SK-N-SH treated with all-trans-retinoic acid at 6 μM for 48 hours (cell line): ENCODE data around the gene SFXN2.

Experiments
- ATAC-seq: fragments of 200-7000 bp; cut with Tn5 transposase; 3 replicates; pipeline ENCODE4 v1.9.1; 2020; ENCODE audit warnings: mild to moderate bottlenecking, moderate library complexity
- ARNTL ChIP-seq: fragments of 450-650 bp; formaldehyde crosslinking; IDR thresholded peaks from 2 replicates; pipeline ENCODE4 v1.5.0; 2020; ENCODE audit warnings: low read depth, mild to moderate bottlenecking, moderate library complexity, borderline replicate concordance
- BACH2 ChIP-seq: fragments of 250-450 bp; sonication (Bioruptor Pico); IDR thresholded peaks from 2 replicates; pipeline ENCODE4 v1.9.0; 2021; ENCODE audit warnings: mild to moderate bottlenecking, borderline replicate concordance
- CREB5 ChIP-seq: fragments of 250-450 bp; sonication (Bioruptor Pico); IDR thresholded peaks from 2 replicates; pipeline ENCODE4 v1.5.1; 2020; ENCODE audit warnings: low read depth, mild to moderate bottlenecking, moderate library complexity
- CSDC2 ChIP-seq: fragments of 250-450 bp; sonication (Bioruptor Pico); IDR thresholded peaks from 2 replicates; pipeline ENCODE4 v1.5.0; 2020; ENCODE audit warnings: mild to moderate bottlenecking, moderate library complexity
- CSRNP3 ChIP-seq: fragments of 250-450 bp; sonication (Bioruptor Pico); IDR thresholded peaks from 2 replicates; pipeline ENCODE4 v1.5.1; 2021; ENCODE audit warnings: mild to moderate bottlenecking, moderate library complexity
- GLIS3 ChIP-seq: fragments of 250-450 bp; sonication (Bioruptor Pico); IDR thresholded peaks from 2 replicates; pipeline ENCODE4 v1.5.0; 2020; ENCODE audit warnings: mild to moderate bottlenecking, moderate library complexity
- ISL1 ChIP-seq: fragments of 250-450 bp; sonication (Bioruptor Pico); IDR thresholded peaks from 2 replicates; pipeline ENCODE4 v2.1.2; 2022; ENCODE audit warnings: mild to moderate bottlenecking, moderate library complexity
- OSR1 ChIP-seq: fragments of 250-450 bp; sonication (Bioruptor Pico); IDR thresholded peaks from 2 replicates; pipeline ENCODE4 v1.8.0; 2022; ENCODE audit warnings: moderate library complexity, mild to moderate bottlenecking, inconsistent platforms
- PATZ1 ChIP-seq: fragments of 250-450 bp; sonication (Bioruptor Pico); IDR thresholded peaks from 2 replicates; pipeline ENCODE4 v1.8.0; 2020; ENCODE audit warnings: mild to moderate bottlenecking, moderate library complexity, borderline replicate concordance
- POU6F1 ChIP-seq: fragments of 250-450 bp; sonication (Bioruptor Pico); IDR thresholded peaks from 2 replicates; pipeline ENCODE4 v1.8.0; 2021; ENCODE audit warnings: low read depth, mild to moderate bottlenecking, moderate library complexity, borderline replicate concordance
- PPARA ChIP-seq: fragments of 250-450 bp; sonication (Bioruptor Pico); IDR thresholded peaks from 2 replicates; pipeline ENCODE4 v1.5.0; 2020; ENCODE audit warnings: mild to moderate bottlenecking, borderline replicate concordance
- RARB ChIP-seq: fragments of 250-450 bp; sonication (Bioruptor Pico); IDR thresholded peaks from 2 replicates; pipeline ENCODE4 v1.8.0; 2021; ENCODE audit warnings: mild to moderate bottlenecking, moderate library complexity
- SNAI2 ChIP-seq: fragments of 250-450 bp; sonication (Bioruptor Pico); IDR thresholded peaks from 2 replicates; pipeline ENCODE4 v1.5.0; 2020; ENCODE audit warnings: mild to moderate bottlenecking, moderate library complexity
- TCF4 ChIP-seq: fragments of 250-450 bp; sonication (Bioruptor Pico); IDR thresholded peaks from 2 replicates; pipeline ENCODE4 v1.8.0; 2021; ENCODE audit warnings: mild to moderate bottlenecking, moderate library complexity, borderline replicate concordance
- TOX ChIP-seq: fragments of 250-450 bp; sonication (Bioruptor Pico); IDR thresholded peaks from 2 replicates; pipeline ENCODE4 v1.8.0; 2021; ENCODE audit warnings: mild to moderate bottlenecking, moderate library complexity, borderline replicate concordance
- ZC3H10 ChIP-seq: fragments of 250-450 bp; sonication (Bioruptor Pico); IDR thresholded peaks from 2 replicates; pipeline ENCODE4 v1.5.1; 2021; ENCODE audit warnings: mild to moderate bottlenecking, moderate library complexity
- ZFP3 ChIP-seq: fragments of 250-450 bp; sonication (Bioruptor Pico); IDR thresholded peaks from 2 replicates; pipeline ENCODE4 v1.5.0; 2020; ENCODE audit warnings: mild to moderate bottlenecking, moderate library complexity
- ZFP30 ChIP-seq: fragments of 450-650 bp; formaldehyde crosslinking; IDR thresholded peaks from 2 replicates; pipeline ENCODE4 v1.5.0; 2022; ENCODE audit warnings: mild to moderate bottlenecking, moderate library complexity
- ZNF565 ChIP-seq: fragments of 450-650 bp; formaldehyde crosslinking; conservative IDR thresholded peaks from 2 replicates; pipeline ENCODE4 v1.5.0; 2020; ENCODE audit warnings: low read depth, mild to moderate bottlenecking, moderate library complexity
- ZNF8 ChIP-seq: fragments of 450-650 bp; formaldehyde crosslinking; IDR thresholded peaks from 2 replicates; pipeline ENCODE4 v1.5.0; 2020; ENCODE audit warnings: mild to moderate bottlenecking, moderate library complexity

Gene SFXN2

GRCh38 chr10:102781090-102781920 is 66.9 kb downstream of the SFXN2 start:
- ATAC-seq: no peak
- no peak for TF ChIP-seq ARNTL (CRISPR knock-in tag)
- TF ChIP-seq PATZ1 (CRISPR knock-in tag): no peak
- no peak for TF ChIP-seq TCF4 (CRISPR knock-in tag)
- no peak for TF ChIP-seq OSR1
- TF ChIP-seq GLIS3 (CRISPR knock-in tag): no peak
- TF ChIP-seq ZNF8 (CRISPR knock-in tag): no peak
- TF ChIP-seq ZFP3 (CRISPR knock-in tag): no peak
- no peak for TF ChIP-seq ZNF565 (CRISPR knock-in tag)
- no peak for TF ChIP-seq TOX (CRISPR knock-in tag)
- no peak for TF ChIP-seq RARB
- no peak for TF ChIP-seq PPARA (CRISPR knock-in tag)
- TF ChIP-seq SNAI2 (CRISPR knock-in tag): no peak
- no peak for TF ChIP-seq ZFP30 (CRISPR knock-in tag)
- TF ChIP-seq CSDC2 (CRISPR knock-in tag): no peak
- TF ChIP-seq CREB5 (CRISPR knock-in tag): no peak
- TF ChIP-seq CSRNP3 (CRISPR knock-in tag): no peak

- peak; percentile 41; the same call in 1 of the 3 replicates for ATAC-seq
- no peak for TF ChIP-seq SNAI2 (CRISPR knock-in tag)
- no peak for TF ChIP-seq TCF4 (CRISPR knock-in tag)
- no peak for TF ChIP-seq ZC3H10 (CRISPR knock-in tag)
- TF ChIP-seq BACH2 (CRISPR knock-in tag): no peak
- no peak for TF ChIP-seq ZNF8 (CRISPR knock-in tag)
- no peak for TF ChIP-seq PPARA (CRISPR knock-in tag)
- TF ChIP-seq TOX (CRISPR knock-in tag): no peak
- no peak for TF ChIP-seq CREB5 (CRISPR knock-in tag)
- TF ChIP-seq CSRNP3 (CRISPR knock-in tag): no peak
- TF ChIP-seq RARB: no peak
Measured at GRCh38 chr10:102781921-102782557, 67.6 kb downstream of the SFXN2 start.

- no peak for ATAC-seq
- TF ChIP-seq ZC3H10 (CRISPR knock-in tag) (no peak), POU6F1 (no peak), ARNTL (CRISPR knock-in tag) (no peak), ZFP30 (CRISPR knock-in tag) (no peak), OSR1 (no peak), CSRNP3 (CRISPR knock-in tag) (no peak), ZFP3 (CRISPR knock-in tag) (no peak), CSDC2 (CRISPR knock-in tag) (no peak), ISL1 (CRISPR knock-in tag) (no peak), TCF4 (CRISPR knock-in tag) (no peak)
- TF ChIP-seq, all 23 proteins: peak for 0
Measured at GRCh38 chr10:102782673-102783551, 68.5 kb downstream of the SFXN2 start.
